Transverse colon (tissue), 4 donors: Measurements from ENCODE around the gene RPRD1B. TPM values are rescaled to one million over a fixed set of nuclear protein-coding genes. Genes with fewer than 3 reads are reported as not detected.

Experiments used
- DNase-seq: peaks from one replicate; pipeline ENCODE4 v3.0.0-alpha.2; 2019
- H3K27ac ChIP-seq, 4 donors: fragments of 200-600 bp; sonication (generic); 2 replicates each; pipeline ENCODE4 v1.5.1; 2016 to 2018; ENCODE audit warnings: inconsistent platforms in 4 of 4
- H3K27me3 ChIP-seq: fragments of 200-600 bp; sonication (generic); 2 replicates; pipeline ENCODE4 v1.5.1; 2017; ENCODE audit warnings: inconsistent platforms
- H3K36me3 ChIP-seq, 4 donors: fragments of 200-600 bp; sonication (generic); 2 replicates each; pipeline ENCODE4 v1.5.1; 2017 to 2019; ENCODE audit warnings: inconsistent platforms in 4 of 4
- H3K4me1 ChIP-seq, 4 donors: fragments of 200-600 bp; sonication (generic); 2 replicates each; pipeline ENCODE4 v1.5.1; 2017 to 2020; ENCODE audit warnings: inconsistent platforms in 4 of 4
- H3K4me3 ChIP-seq, 4 donors: fragments of 200-600 bp; sonication (generic); 1 replicate in 1 of 4; 2 replicates in 3 of 4; pipeline versions ENCODE4 v1.5.1 to v1.6.1; 2017 to 2019; ENCODE audit warnings: inconsistent platforms in 4 of 4
- H3K9me3 ChIP-seq, 2 donors: fragments of 200-600 bp; sonication (generic); 2 replicates each; pipeline ENCODE4 v1.5.1; 2017 to 2019; ENCODE audit warnings: inconsistent platforms in 2 of 2
- CTCF ChIP-seq, 5 experiments: fragments of 200-600 bp in 3 of 5; fragments of 450-650 bp in 2 of 5; sonication (generic) in 3 of 5; IDR thresholded peaks; 1 replicate in 2 of 5; 2 replicates in 3 of 5; pipeline ENCODE4 v1.5.1; 2016 to 2017; ENCODE audit warnings: antibody characterized with exemption in 5 of 5, inconsistent platforms in 3 of 5, mild to moderate bottlenecking in 2 of 5, moderate library complexity in 1 of 5
- EP300 ChIP-seq: sonication (generic); formaldehyde crosslinking; IDR thresholded peaks from one replicate; pipeline ENCODE4 v1.6.1; 2017; ENCODE audit warnings: antibody characterized with exemption, low read depth
- POLR2A ChIP-seq: fragments of 450-650 bp; IDR thresholded peaks from one replicate; pipeline ENCODE4 v1.6.1; 2016; ENCODE audit warnings: antibody characterized with exemption, mild to moderate bottlenecking, moderate library complexity
- POLR2AphosphoS5 ChIP-seq, 3 donors: sonication (generic); formaldehyde crosslinking; IDR thresholded peaks; one replicate each; pipeline ENCODE4 v1.6.1; 2016; ENCODE audit warnings: antibody characterized with exemption in 3 of 3
- WGBS, 2 donors: methylation state at CpG; one replicate each; pipeline ENCODE4 v1.1.5; 2018; ENCODE audit warnings: low coverage in 1 of 2; 5-methylcytosine and 5-hydroxymethylcytosine counted together
- in situ Hi-C, 4 donors: fragments of 200-750 bp; cut with MboI; loops; one replicate each; pipeline versions ENCODE4 v1.15.0 to v1.15.1; 2017; ENCODE audit warnings: low sequenced_read_pairs in 3 of 4, low pct_ligation_motif_present in 1 of 4, low pct_unique_long_range_greater_than_20kb in 1 of 4
- intact Hi-C: fragments of 100-400 bp; cut with DNase I; formaldehyde crosslinking; loops from one replicate; pipeline ENCODE4 v1.15.1; 2023; ENCODE audit warnings: low total_unique reads
- total RNA-seq, 4 donors: library from RNA; depleted of rRNA; stranded (reverse); fragments of >200 nt; gene quantifications; one replicate each; pipeline ENCODE4 v1.1.0, GENCODE V29; 2016

The RPRD1B gene
- total RNA-seq, 4 donors from 2014 or later = 16.5 to 35.9 (median 21.0) TPM

DNA sequence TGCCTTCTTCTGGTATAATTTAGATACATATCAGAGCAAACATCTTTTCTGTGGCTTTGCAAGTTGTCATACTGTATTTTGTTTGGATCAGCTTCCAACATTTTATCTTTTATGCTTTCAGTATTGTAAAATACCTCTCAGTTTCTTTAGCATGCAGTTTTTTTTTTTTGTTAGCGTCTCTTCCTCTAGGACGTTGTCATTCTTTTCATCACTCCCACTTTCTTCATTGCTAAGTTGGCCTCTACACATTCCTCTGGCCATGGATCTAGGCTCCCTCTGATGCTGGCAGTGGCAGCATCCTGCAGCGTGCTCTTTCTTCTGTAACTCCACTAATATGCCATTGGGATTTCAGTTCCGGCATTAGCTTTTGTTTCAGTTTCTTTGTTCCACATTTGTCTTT is 21.7 kb downstream of the RPRD1B start:
- no peak for DNase-seq
- H3K4me1 ChIP-seq = peaks cover 0 to 5% (median 0%) of the 10 kb centered on the region in 4 donors
- intact Hi-C loops (loop anchor here (5.0 kb wide), 1 partner anchor 112 kb away; the partner anchor contains the start of gene TGM2), in situ Hi-C loops (loop anchor here (5.0 to 25.0 kb wide), 5 partner anchors 107 to 357 kb away; partner anchors contain the start of gene TGM2 (in 1 of the 4))
- H3K4me3 ChIP-seq = no peak overlapping the region
- H3K27ac ChIP-seq = no peak overlapping the region
- H3K36me3 ChIP-seq = peaks cover 0 to 39% (median 15%) of the 10 kb centered on the region in 4 donors
- H3K9me3 ChIP-seq = no peaks in the 10 kb centered on the region
- no peaks in the 10 kb centered on the region for H3K27me3 ChIP-seq
- WGBS, 2 donors = 62 to 95% methylated on average over 4 of the region's 4 CpGs
- TF ChIP-seq CTCF (IDR thresholded peaks at IDR 0.05) (no peak), POLR2A (no peak), POLR2AphosphoS5 (IDR thresholded peaks at IDR 0.05) (no peak)

GRCh38 chr20:38055848-38056247 is 22.3 kb downstream of the RPRD1B start:
- 57 to 69% methylated on average over 4 to 6 of the region's 6 CpGs for WGBS, 2 donors
- intact Hi-C loops = loop anchor here (5.0 kb wide), 1 partner anchor 111 kb away; the partner anchor contains the start of gene TGM2
- in situ Hi-C loops = loop anchor here (5.0 to 25.0 kb wide), 5 partner anchors 106 to 356 kb away; partner anchors contain the start of gene TGM2 (in 1 of the 4)

GRCh38 chr20:38057351-38057972 is 23.9 kb downstream of the RPRD1B start:
- Histone ChIP-seq H3K27me3 (no peaks in the 10 kb centered on the region), H3K4me3 (no peak overlapping the region), H3K9me3 (no peaks in the 10 kb centered on the region), H3K27ac (no peak overlapping the region), H3K4me1 (peaks cover 0 to 5% (median 0%) of the 10 kb centered on the region in 4 donors), H3K36me3 (peaks cover 0 to 50% (median 16%) of the 10 kb centered on the region in 4 donors)
- no peak for TF ChIP-seq POLR2AphosphoS5 (IDR thresholded peaks at IDR 0.05)
- TF ChIP-seq CTCF (IDR thresholded peaks at IDR 0.05) = peak; percentile 85 to 90 (median 88)
- WGBS, 2 donors = 25 to 33% methylated on average over 4 to 7 of the region's 7 CpGs
- peak; percentile 85 for DNase-seq
- in situ Hi-C loops (loop anchor here (5.0 to 25.0 kb wide), 5 partner anchors 105 to 355 kb away; partner anchors contain the start of gene TGM2 (in 1 of the 4)), intact Hi-C loops (loop anchor here (5.0 kb wide), 1 partner anchor 110 kb away; the partner anchor contains the start of gene TGM2)

More at GRCh38 chr20:38055848-38056247, 22.3 kb downstream of the RPRD1B start:
- no peak overlapping the region for H3K4me3 ChIP-seq
- H3K36me3 ChIP-seq = peaks cover 0 to 44% (median 17%) of the 10 kb centered on the region in 4 donors
- DNase-seq = no peak
- TF ChIP-seq CTCF (IDR thresholded peaks at IDR 0.05) (no peak), POLR2A (no peak), EP300 (no peak)
- H3K4me1 ChIP-seq = peaks cover 0 to 5% (median 0%) of the 10 kb centered on the region in 4 donors
- H3K27ac ChIP-seq = no peak overlapping the region
- no peaks in the 10 kb centered on the region for H3K9me3 ChIP-seq
- no peaks in the 10 kb centered on the region for H3K27me3 ChIP-seq

DNA sequence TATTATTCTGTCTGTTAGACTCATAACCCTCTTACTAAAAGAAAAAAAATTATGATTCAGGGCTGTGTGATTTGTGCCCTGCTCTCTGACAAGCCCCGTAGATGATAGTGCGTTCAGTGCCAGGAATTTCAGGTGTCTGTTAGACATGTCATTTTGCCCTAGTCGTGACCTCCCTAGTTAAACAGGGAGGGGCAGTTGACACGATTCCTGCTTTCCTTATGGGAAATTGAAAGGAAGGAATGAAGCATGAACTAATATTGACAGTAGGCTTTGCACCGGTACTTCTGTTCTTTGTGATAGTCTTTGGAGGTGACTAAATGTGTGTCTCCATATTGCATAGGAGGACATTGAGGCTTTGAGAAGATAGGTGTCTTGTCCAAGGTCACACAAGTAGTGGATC is 26.3 kb downstream of the RPRD1B start:
- H3K36me3 ChIP-seq = peaks cover 0 to 49% (median 21%) of the 10 kb centered on the region in 4 donors

More for the DNA sequence above, 26.3 kb downstream of the RPRD1B start:
- H3K4me1 ChIP-seq = peaks cover 0 to 5% (median 0%) of the 10 kb centered on the region in 4 donors
- H3K27ac ChIP-seq = no peak overlapping the region
- DNase-seq = peak; percentile 41
- no peaks in the 10 kb centered on the region for H3K27me3 ChIP-seq
- H3K4me3 ChIP-seq = no peak overlapping the region
- H3K9me3 ChIP-seq = no peaks in the 10 kb centered on the region
- WGBS, 2 donors = 33 to 51% methylated on average over 4 to 5 of the region's 5 CpGs
- intact Hi-C loops = loop anchor here (2.0 to 5.0 kb wide), 2 partner anchors 107 to 157 kb away; partner anchors contain the start of gene TGM2
- no peak for TF ChIP-seq EP300
- in situ Hi-C loops = loop anchor here (5.0 to 25.0 kb wide), 6 partner anchors 102 to 352 kb away; partner anchors contain the start of gene TGM2 (in 2 of the 4)
